Glutamatergic neuron (in vitro differentiated cells): ENCODE data around the gene KIF1B. TPM values are rescaled to one million over a fixed set of nuclear protein-coding genes. Genes with fewer than 3 reads are reported as not detected.
A peak's percentile ranks its signal among the peaks of the same experiment; 100 is the strongest.

Source experiments
- DNase-seq: peaks from one replicate; pipeline ENCODE4 v3.0.0; 2022
- H3K27ac Mint-ChIP-seq: one replicate; pipeline ENCODE4 v1.8.0; 2020; ENCODE audit warnings: mild to moderate bottlenecking, mixed read lengths, inconsistent platforms; ENCODE audit not compliant: unreplicated experiment
- H3K27me3 Mint-ChIP-seq: one replicate; pipeline ENCODE4 v1.8.0; 2020; ENCODE audit warnings: mild to moderate bottlenecking, moderate library complexity, mixed read lengths, inconsistent platforms; ENCODE audit not compliant: unreplicated experiment
- H3K36me3 Mint-ChIP-seq: one replicate; pipeline ENCODE4 v1.8.0; 2020; ENCODE audit warnings: mild to moderate bottlenecking, mixed read lengths, inconsistent platforms; ENCODE audit not compliant: unreplicated experiment
- H3K4me1 Mint-ChIP-seq: one replicate; pipeline ENCODE4 v1.8.0; 2020; ENCODE audit warnings: mild to moderate bottlenecking, low read depth, mixed read lengths, inconsistent platforms; ENCODE audit not compliant: unreplicated experiment
- H3K4me3 Mint-ChIP-seq: one replicate; pipeline ENCODE4 v1.8.0; 2020; ENCODE audit warnings: mild to moderate bottlenecking, mixed read lengths, inconsistent platforms; ENCODE audit not compliant: unreplicated experiment
- H3K9me3 Mint-ChIP-seq: one replicate; pipeline ENCODE4 v1.8.0; 2020; ENCODE audit warnings: mild to moderate bottlenecking, moderate library complexity, mixed read lengths, inconsistent platforms; ENCODE audit not compliant: unreplicated experiment
- CTCF ChIP-seq: fragments of 200-600 bp; sonication (generic); IDR thresholded peaks from one replicate; pipeline ENCODE4 v1.5.0; 2021; ENCODE audit not compliant: partially characterized antibody, unreplicated experiment
- total RNA-seq: library from RNA; stranded (reverse); fragmentation: NEBNext Ultra II Directional; extraction: Animal tissue kit (Norgen Biotek cat#: 25700); gene quantifications from one replicate; pipeline ENCODE4 v1.2.1, GENCODE V29; 2021; ENCODE audit not compliant: unreplicated experiment

The KIF1B gene
- total RNA-seq, 1 donor from 2014 or later, result 261 TPM

- Mint-ChIP-seq H3K4me3 (no peak overlapping the region), H3K36me3 (no peaks in the 10 kb centered on the region), H3K27ac (no peak overlapping the region), H3K9me3 (peaks cover 7% of the 10 kb centered on the region), H3K27me3 (peaks cover 2% of the 10 kb centered on the region), H3K4me1 (no peaks in the 10 kb centered on the region)
- no peak for TF ChIP-seq CTCF
- no peak for DNase-seq
Measured at GRCh38 chr1:10325521-10325920, 115.2 kb downstream of the KIF1B start.

- Mint-ChIP-seq H3K9me3 (peaks cover 7% of the 10 kb centered on the region), H3K4me3 (no peak overlapping the region), H3K4me1 (no peaks in the 10 kb centered on the region), H3K27me3 (peaks cover 2% of the 10 kb centered on the region), H3K36me3 (no peaks in the 10 kb centered on the region), H3K27ac (no peak overlapping the region)
- TF ChIP-seq CTCF, result no peak
- no peak for DNase-seq
Measured at GRCh38 chr1:10326251-10326650, 115.9 kb downstream of the KIF1B start.

GRCh38 chr1:10328180-10328963 lies 118.0 kb downstream of the KIF1B start:
- no peaks in the 10 kb centered on the region for H3K36me3 Mint-ChIP-seq
- no peak overlapping the region for H3K4me3 Mint-ChIP-seq
- no peak overlapping the region for H3K27ac Mint-ChIP-seq
- no peak for TF ChIP-seq CTCF
- peaks cover 2% of the 10 kb centered on the region for H3K27me3 Mint-ChIP-seq
- H3K9me3 Mint-ChIP-seq, result peaks cover 7% of the 10 kb centered on the region
- DNase-seq, result no peak
- no peaks in the 10 kb centered on the region for H3K4me1 Mint-ChIP-seq

GRCh38 chr1:10337436-10337835 lies 127.1 kb downstream of the KIF1B start:
- DNase-seq, result no peak
- Mint-ChIP-seq H3K36me3 (peaks cover 10% of the 10 kb centered on the region), H3K4me1 (peaks cover 20% of the 10 kb centered on the region), H3K27me3 (peaks cover 5% of the 10 kb centered on the region), H3K27ac (peak overlapping the region; percentile 64), H3K9me3 (peaks cover 8% of the 10 kb centered on the region), H3K4me3 (no peak overlapping the region)
- no peak for TF ChIP-seq CTCF

GRCh38 chr1:10338047-10338446 lies 127.7 kb downstream of the KIF1B start:
- peaks cover 11% of the 10 kb centered on the region for H3K36me3 Mint-ChIP-seq
- peak; percentile 32 for TF ChIP-seq CTCF
- DNase-seq, result peak; percentile 61

More at GRCh38 chr1:10338047-10338446, 127.7 kb downstream of the KIF1B start:
- Mint-ChIP-seq H3K27me3 (peaks cover 5% of the 10 kb centered on the region), H3K4me3 (no peak overlapping the region), H3K27ac (peak overlapping the region; percentile 46), H3K9me3 (peaks cover 8% of the 10 kb centered on the region), H3K4me1 (peaks cover 20% of the 10 kb centered on the region)
